GM23338 (cell line): ENCODE measurements around the gene GSTA2. TPM values are rescaled to one million over a fixed set of nuclear protein-coding genes. Genes with fewer than 3 reads are reported as not detected.

Source experiments
- CREB1 ChIP-seq: fragments of 250-450 bp; sonication (Bioruptor Pico); IDR thresholded peaks from 2 replicates; pipeline ENCODE4 v1.5.0; 2020; ENCODE audit warnings: low read depth, mild to moderate bottlenecking, moderate library complexity
- EZH2 ChIP-seq: fragments of 200-600 bp; sonication (generic); IDR thresholded peaks from one replicate; pipeline ENCODE4 v1.8.0; 2017; ENCODE audit warnings: antibody characterized with exemption, mild to moderate bottlenecking, low read depth; ENCODE audit not compliant: unreplicated experiment
- EZH2phosphoT487 ChIP-seq: fragments of 200-600 bp; sonication (generic); IDR thresholded peaks from one replicate; pipeline ENCODE4 v1.8.1; 2018; ENCODE audit warnings: antibody characterized with exemption; ENCODE audit not compliant: unreplicated experiment
- JUNB ChIP-seq: IDR thresholded peaks from one replicate; pipeline ENCODE4 v1.6.1; 2016; ENCODE audit warnings: antibody characterized with exemption; ENCODE audit not compliant: unreplicated experiment
- STAT1 ChIP-seq: IDR thresholded peaks from one replicate; pipeline ENCODE4 v1.6.1; 2016; ENCODE audit warnings: antibody characterized with exemption; ENCODE audit not compliant: unreplicated experiment
- ZNF114 ChIP-seq: fragments of 250-450 bp; sonication (Bioruptor Pico); IDR thresholded peaks from 2 replicates; pipeline ENCODE4 v1.5.0; 2020; ENCODE audit warnings: mild to moderate bottlenecking, moderate library complexity
- ZNF331 ChIP-seq: fragments of 250-450 bp; sonication (Bioruptor Pico); IDR thresholded peaks from 2 replicates; pipeline ENCODE4 v1.5.0; 2020; ENCODE audit warnings: low read depth, mild to moderate bottlenecking, moderate library complexity
- polyA plus RNA-seq: library from polyadenylated mRNA; unstranded; fragments of >200 nt; fragmentation: Nextera tagmentation; extraction: Ambion mirVana; gene quantifications from 2 replicates; pipeline ENCODE4 v1.2.1, GENCODE V29; 2016
- total RNA-seq: library from RNA; depleted of rRNA; stranded (reverse); fragments of >200 nt; shearing (Covaris generic); gene quantifications from 2 replicates; pipeline ENCODE4 v1.2.3, GENCODE V29; 2014
- TF ChIP-seq, protein P1 (sequence below): fragments of 250-450 bp; sonication (Bioruptor Pico); IDR thresholded peaks from 2 replicates; pipeline ENCODE4 v1.5.0; 2020; ENCODE audit warnings: mild to moderate bottlenecking, moderate library complexity
- TF ChIP-seq, protein P2 (sequence below), 2 experiments: fragments of 200-600 bp in 1 of 2; sonication (generic) in 1 of 2; conservative IDR thresholded peaks; 2 replicates each; pipeline versions ENCODE4 v1.5.1 to v1.6.1; 2016 to 2017; ENCODE audit warnings: antibody characterized with exemption in 2 of 2, low read depth in 2 of 2, mild to moderate bottlenecking in 2 of 2, moderate library complexity in 1 of 2

The GSTA2 gene
- total and polyA plus RNA-seq, 2 experiments from 2014 or later = not detected

DNA sequence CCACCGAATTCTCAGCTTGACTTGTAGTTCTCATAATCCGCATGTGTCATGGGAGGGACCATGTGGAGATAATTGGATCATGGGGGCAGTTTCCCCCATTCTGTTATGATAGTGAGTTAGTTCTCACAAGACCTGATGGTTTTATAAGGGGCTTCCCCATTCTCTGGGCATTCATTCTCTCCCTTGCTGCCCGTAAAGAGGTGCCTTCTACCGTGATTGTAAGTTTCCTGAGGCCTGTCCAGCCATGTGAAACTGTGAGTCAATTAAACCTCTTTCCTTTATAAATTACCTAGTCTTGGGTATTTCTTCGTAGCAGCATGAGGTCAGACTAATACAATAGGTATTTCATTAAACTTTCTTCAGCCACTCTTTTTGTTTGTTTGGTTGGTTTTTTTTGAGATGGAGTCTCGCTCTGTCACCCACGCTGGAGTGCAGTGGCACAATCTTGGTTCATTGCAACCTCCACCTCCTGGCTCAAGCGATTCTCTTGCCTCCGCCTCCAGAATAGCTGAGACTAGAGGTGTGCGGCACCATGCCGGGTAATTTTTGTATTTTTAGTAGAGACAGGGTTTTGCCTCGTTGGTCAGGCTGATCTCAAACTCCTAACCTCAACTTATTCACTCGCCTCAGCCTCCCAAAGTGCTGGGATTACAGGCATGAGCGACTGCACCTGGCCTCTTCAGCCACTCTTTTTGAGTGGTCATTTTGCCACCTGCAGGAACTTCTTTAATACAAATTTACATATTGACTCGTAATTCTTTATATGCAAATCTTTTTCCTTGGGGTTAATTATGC, 36.3 kb downstream of the GSTA2 start (continued):
- TF ChIP-seq, protein P1, sequence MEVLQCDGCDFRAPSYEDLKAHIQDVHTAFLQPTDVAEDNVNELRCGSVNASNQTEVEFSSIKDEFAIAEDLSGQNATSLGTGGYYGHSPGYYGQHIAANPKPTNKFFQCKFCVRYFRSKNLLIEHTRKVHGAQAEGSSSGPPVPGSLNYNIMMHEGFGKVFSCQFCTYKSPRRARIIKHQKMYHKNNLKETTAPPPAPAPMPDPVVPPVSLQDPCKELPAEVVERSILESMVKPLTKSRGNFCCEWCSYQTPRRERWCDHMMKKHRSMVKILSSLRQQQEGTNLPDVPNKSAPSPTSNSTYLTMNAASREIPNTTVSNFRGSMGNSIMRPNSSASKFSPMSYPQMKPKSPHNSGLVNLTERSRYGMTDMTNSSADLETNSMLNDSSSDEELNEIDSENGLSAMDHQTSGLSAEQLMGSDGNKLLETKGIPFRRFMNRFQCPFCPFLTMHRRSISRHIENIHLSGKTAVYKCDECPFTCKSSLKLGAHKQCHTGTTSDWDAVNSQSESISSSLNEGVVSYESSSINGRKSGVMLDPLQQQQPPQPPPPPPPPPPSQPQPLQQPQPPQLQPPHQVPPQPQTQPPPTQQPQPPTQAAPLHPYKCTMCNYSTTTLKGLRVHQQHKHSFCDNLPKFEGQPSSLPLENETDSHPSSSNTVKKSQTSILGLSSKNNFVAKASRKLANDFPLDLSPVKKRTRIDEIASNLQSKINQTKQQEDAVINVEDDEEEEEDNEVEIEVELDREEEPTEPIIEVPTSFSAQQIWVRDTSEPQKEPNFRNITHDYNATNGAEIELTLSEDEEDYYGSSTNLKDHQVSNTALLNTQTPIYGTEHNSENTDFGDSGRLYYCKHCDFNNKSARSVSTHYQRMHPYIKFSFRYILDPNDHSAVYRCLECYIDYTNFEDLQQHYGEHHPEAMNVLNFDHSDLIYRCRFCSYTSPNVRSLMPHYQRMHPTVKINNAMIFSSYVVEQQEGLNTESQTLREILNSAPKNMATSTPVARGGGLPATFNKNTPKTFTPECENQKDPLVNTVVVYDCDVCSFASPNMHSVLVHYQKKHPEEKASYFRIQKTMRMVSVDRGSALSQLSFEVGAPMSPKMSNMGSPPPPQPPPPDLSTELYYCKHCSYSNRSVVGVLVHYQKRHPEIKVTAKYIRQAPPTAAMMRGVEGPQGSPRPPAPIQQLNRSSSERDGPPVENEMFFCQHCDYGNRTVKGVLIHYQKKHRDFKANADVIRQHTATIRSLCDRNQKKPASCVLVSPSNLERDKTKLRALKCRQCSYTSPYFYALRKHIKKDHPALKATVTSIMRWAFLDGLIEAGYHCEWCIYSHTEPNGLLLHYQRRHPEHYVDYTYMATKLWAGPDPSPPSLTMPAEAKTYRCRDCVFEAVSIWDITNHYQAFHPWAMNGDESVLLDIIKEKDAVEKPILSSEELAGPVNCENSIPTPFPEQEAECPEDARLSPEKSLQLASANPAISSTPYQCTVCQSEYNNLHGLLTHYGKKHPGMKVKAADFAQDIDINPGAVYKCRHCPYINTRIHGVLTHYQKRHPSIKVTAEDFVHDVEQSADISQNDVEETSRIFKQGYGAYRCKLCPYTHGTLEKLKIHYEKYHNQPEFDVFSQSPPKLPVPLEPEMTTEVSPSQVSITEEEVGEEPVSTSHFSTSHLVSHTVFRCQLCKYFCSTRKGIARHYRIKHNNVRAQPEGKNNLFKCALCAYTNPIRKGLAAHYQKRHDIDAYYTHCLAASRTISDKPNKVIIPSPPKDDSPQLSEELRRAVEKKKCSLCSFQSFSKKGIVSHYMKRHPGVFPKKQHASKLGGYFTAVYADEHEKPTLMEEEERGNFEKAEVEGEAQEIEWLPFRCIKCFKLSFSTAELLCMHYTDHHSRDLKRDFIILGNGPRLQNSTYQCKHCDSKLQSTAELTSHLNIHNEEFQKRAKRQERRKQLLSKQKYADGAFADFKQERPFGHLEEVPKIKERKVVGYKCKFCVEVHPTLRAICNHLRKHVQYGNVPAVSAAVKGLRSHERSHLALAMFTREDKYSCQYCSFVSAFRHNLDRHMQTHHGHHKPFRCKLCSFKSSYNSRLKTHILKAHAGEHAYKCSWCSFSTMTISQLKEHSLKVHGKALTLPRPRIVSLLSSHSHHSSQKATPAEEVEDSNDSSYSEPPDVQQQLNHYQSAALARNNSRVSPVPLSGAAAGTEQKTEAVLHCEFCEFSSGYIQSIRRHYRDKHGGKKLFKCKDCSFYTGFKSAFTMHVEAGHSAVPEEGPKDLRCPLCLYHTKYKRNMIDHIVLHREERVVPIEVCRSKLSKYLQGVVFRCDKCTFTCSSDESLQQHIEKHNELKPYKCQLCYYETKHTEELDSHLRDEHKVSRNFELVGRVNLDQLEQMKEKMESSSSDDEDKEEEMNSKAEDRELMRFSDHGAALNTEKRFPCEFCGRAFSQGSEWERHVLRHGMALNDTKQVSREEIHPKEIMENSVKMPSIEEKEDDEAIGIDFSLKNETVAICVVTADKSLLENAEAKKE (CRISPR knock-in tag) = no peak
- TF ChIP-seq, protein P2, sequence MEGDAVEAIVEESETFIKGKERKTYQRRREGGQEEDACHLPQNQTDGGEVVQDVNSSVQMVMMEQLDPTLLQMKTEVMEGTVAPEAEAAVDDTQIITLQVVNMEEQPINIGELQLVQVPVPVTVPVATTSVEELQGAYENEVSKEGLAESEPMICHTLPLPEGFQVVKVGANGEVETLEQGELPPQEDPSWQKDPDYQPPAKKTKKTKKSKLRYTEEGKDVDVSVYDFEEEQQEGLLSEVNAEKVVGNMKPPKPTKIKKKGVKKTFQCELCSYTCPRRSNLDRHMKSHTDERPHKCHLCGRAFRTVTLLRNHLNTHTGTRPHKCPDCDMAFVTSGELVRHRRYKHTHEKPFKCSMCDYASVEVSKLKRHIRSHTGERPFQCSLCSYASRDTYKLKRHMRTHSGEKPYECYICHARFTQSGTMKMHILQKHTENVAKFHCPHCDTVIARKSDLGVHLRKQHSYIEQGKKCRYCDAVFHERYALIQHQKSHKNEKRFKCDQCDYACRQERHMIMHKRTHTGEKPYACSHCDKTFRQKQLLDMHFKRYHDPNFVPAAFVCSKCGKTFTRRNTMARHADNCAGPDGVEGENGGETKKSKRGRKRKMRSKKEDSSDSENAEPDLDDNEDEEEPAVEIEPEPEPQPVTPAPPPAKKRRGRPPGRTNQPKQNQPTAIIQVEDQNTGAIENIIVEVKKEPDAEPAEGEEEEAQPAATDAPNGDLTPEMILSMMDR (conservative IDR thresholded peaks at IDR 0.05; ENCODE audit: low read depth in 2 of 2) = no peak
- no peak for TF ChIP-seq ZNF114
- no peak for TF ChIP-seq ZNF331
- TF ChIP-seq CREB1 (CRISPR knock-in tag) = no peak
- TF ChIP-seq STAT1 = no peak
- TF ChIP-seq EZH2phosphoT487 = no peak
- TF ChIP-seq EZH2 = no peak
- no peak for TF ChIP-seq JUNB
